IMR-90 (cell line): ENCODE data around the gene CDHR4. TPM values are rescaled to one million over a fixed set of nuclear protein-coding genes. Genes with fewer than 3 reads are reported as not detected.

Source experiments
- ATAC-seq: fragments of 200-7000 bp; cut with Tn5 transposase; 2 replicates; pipeline ENCODE4 v1.9.1; 2020; ENCODE audit warnings: low read depth, mild to moderate bottlenecking, moderate library complexity
- BruUV-seq: library from RNA; stranded (reverse); fragments of 400-500 nt; replicated peaks from 2 replicates; lab custom pipeline; 2021; lab: Mats Ljungman, UMichigan
- CTCF ChIA-PET: fragments of 300-600 bp; formaldehyde crosslinking; extraction: SDS; loops from one replicate; lab custom pipeline; 2021; ENCODE audit warnings: antibody characterized with exemption; lab: Yijun Ruan, JAX
- POLR2A ChIA-PET: fragments of 300-600 bp; sonication (Branson Sonifier 250); formaldehyde crosslinking; loops from one replicate; lab custom pipeline; 2022; ENCODE audit warnings: antibody characterized with exemption; ENCODE audit not compliant: unreplicated experiment; lab: Charles Lee
- DNase-seq: peaks from one replicate; pipeline ENCODE4 v3.0.0; 2013
- H2AFZ ChIP-seq: replicated peaks from 2 replicates; pipeline ENCODE3; 2013; ENCODE audit warnings: low read length, mild to moderate bottlenecking; ENCODE audit not compliant: poor library complexity
- H2AK5ac ChIP-seq: 2 replicates; pipeline ENCODE4 v1.6.1; 2013; ENCODE audit warnings: low read depth, low read length, inconsistent platforms
- H2AK9ac ChIP-seq: replicated peaks from 2 replicates; pipeline ENCODE3; 2013; ENCODE audit warnings: mild to moderate bottlenecking, low read depth, low read length, moderate library complexity; ENCODE audit not compliant: poor library complexity
- H2BK120ac ChIP-seq: 2 replicates; pipeline ENCODE4 v1.6.1; 2013; ENCODE audit warnings: low read depth, low read length, inconsistent platforms
- H2BK15ac ChIP-seq: 3 replicates; pipeline ENCODE4 v1.6.1; 2013; ENCODE audit warnings: low read depth, low read length, inconsistent platforms
- H2BK20ac ChIP-seq: 2 replicates; pipeline ENCODE4 v1.6.1; 2013; ENCODE audit warnings: low read depth, mild to moderate bottlenecking, inconsistent platforms, low read length, moderate library complexity
- H2BK5ac ChIP-seq: 2 replicates; pipeline ENCODE4 v1.6.1; 2013; ENCODE audit warnings: mild to moderate bottlenecking, low read depth, low read length, inconsistent platforms; ENCODE audit not compliant: poor library complexity, severe bottlenecking
- H3K14ac ChIP-seq: replicated peaks from 2 replicates; pipeline ENCODE4 v1.6.1; 2013; ENCODE audit warnings: low read depth, low read length, inconsistent platforms
- H3K18ac ChIP-seq: 2 replicates; pipeline ENCODE4 v1.6.1; 2013; ENCODE audit warnings: low read depth, low read length, control low read depth
- H3K23ac ChIP-seq: 2 replicates; pipeline ENCODE4 v1.6.1; 2013; ENCODE audit warnings: low read depth, low read length, inconsistent platforms
- H3K27ac ChIP-seq: 2 replicates; pipeline ENCODE4 v1.5.1; 2013; ENCODE audit warnings: mild to moderate bottlenecking, control low read depth, low read length; ENCODE audit not compliant: insufficient read depth
- H3K27me3 ChIP-seq: 2 replicates; pipeline ENCODE4 v1.6.1; 2013; ENCODE audit warnings: low read length; ENCODE audit not compliant: control insufficient read depth, insufficient read depth
- H3K36me3 ChIP-seq: 2 replicates; pipeline ENCODE4 v1.6.1; 2013; ENCODE audit warnings: low read length, mixed read lengths; ENCODE audit not compliant: control insufficient read depth, insufficient read depth
- H3K4ac ChIP-seq: 2 replicates; pipeline ENCODE4 v1.6.1; 2013; ENCODE audit warnings: low read depth, low read length, inconsistent platforms
- H3K4me1 ChIP-seq: 2 replicates; pipeline ENCODE4 v1.6.1; 2013; ENCODE audit warnings: low read length, mixed read lengths; ENCODE audit not compliant: control insufficient read depth, insufficient read depth
- H3K4me2 ChIP-seq: 2 replicates; pipeline ENCODE4 v1.6.1; 2013; ENCODE audit warnings: low read depth, mild to moderate bottlenecking, control low read depth, low read length, moderate library complexity
- H3K4me3 ChIP-seq: 2 replicates; pipeline ENCODE4 v1.5.1; 2013; ENCODE audit warnings: low read depth, mild to moderate bottlenecking, control low read depth, low read length, moderate library complexity; ENCODE audit not compliant: insufficient read depth
- H3K56ac ChIP-seq: 2 replicates; pipeline ENCODE4 v1.6.1; 2013; ENCODE audit warnings: low read length, inconsistent platforms; ENCODE audit not compliant: insufficient read depth; ENCODE audit errors: extremely low read depth
- H3K79me1 ChIP-seq, 2 experiments: 2 replicates each; pipeline ENCODE4 v1.6.1; 2013; ENCODE audit warnings: low read length in 2 of 2, inconsistent platforms in 1 of 2, low read depth in 1 of 2
- H3K9ac ChIP-seq: 2 replicates; pipeline ENCODE4 v1.6.1; 2013; ENCODE audit warnings: low read depth, low read length, control low read depth
- H3K9me1 ChIP-seq: 2 replicates; pipeline ENCODE4 v1.6.1; 2013; ENCODE audit warnings: low read length, inconsistent platforms; ENCODE audit not compliant: insufficient read depth
- H3K9me3 ChIP-seq: 2 replicates; pipeline ENCODE4 v1.6.1; 2013; ENCODE audit warnings: low read length; ENCODE audit not compliant: control insufficient read depth, insufficient read depth
- H4K20me1 ChIP-seq: 2 replicates; pipeline ENCODE4 v1.6.1; 2013; ENCODE audit warnings: low read length, inconsistent platforms; ENCODE audit not compliant: insufficient read depth
- H4K5ac ChIP-seq: 2 replicates; pipeline ENCODE4 v1.6.1; 2013; ENCODE audit warnings: mild to moderate bottlenecking, low read depth, low read length, control low read depth
- H4K8ac ChIP-seq, 2 experiments: 2 replicates each; pipeline ENCODE4 v1.6.1; 2013; ENCODE audit warnings: low read depth in 2 of 2, low read length in 2 of 2, control low read depth in 1 of 2, inconsistent platforms in 1 of 2
- H4K91ac ChIP-seq: 2 replicates; pipeline ENCODE4 v1.6.1; 2013; ENCODE audit warnings: low read depth, low read length, inconsistent platforms; ENCODE audit not compliant: insufficient read depth
- CEBPB ChIP-seq: IDR thresholded peaks from 2 replicates; pipeline ENCODE4 v1.6.1; 2012; ENCODE audit warnings: low read depth, low read length, improper control_type of control experiment
- CHD1 ChIP-seq: IDR thresholded peaks from 2 replicates; pipeline ENCODE4 v1.6.1; 2012; ENCODE audit warnings: low read depth, low read length, improper control_type of control experiment
- FOS ChIP-seq: fragments of 150-350 bp; IDR thresholded peaks from 2 replicates; pipeline ENCODE4 v1.6.1; 2016; ENCODE audit warnings: low read depth, low read length
- MAZ ChIP-seq: IDR thresholded peaks from 2 replicates; pipeline ENCODE4 v1.6.1; 2012; ENCODE audit warnings: low read depth, mild to moderate bottlenecking, low read length, improper control_type of control experiment, moderate library complexity, borderline replicate concordance
- NFE2L2 ChIP-seq: fragments of 150-350 bp; IDR thresholded peaks from 2 replicates; pipeline ENCODE4 v1.6.1; 2016; ENCODE audit warnings: low read depth, mild to moderate bottlenecking, low read length
- RCOR1 ChIP-seq: IDR thresholded peaks from 2 replicates; pipeline ENCODE4 v1.6.1; 2012; ENCODE audit warnings: mild to moderate bottlenecking, low read length, improper control_type of control experiment; ENCODE audit not compliant: insufficient replicate concordance
- WGBS, 2 experiments: methylation state at CpG; one replicate each; pipeline versions ENCODE4 v1.1.5 to v1.1.7; 2013; ENCODE audit warnings: missing lambda C conversion rate in 2 of 2; ENCODE audit not compliant: insufficient read length in 1 of 2; ENCODE audit errors: extremely low coverage in 2 of 2; 5-methylcytosine and 5-hydroxymethylcytosine counted together
- dilution Hi-C: fragments of 300-500 bp; cut with HindIII; formaldehyde crosslinking; loops from one replicate; pipeline ENCODE4 v1.14.3; 2018; ENCODE audit warnings: low sequenced_read_pairs; ENCODE audit not compliant: unreplicated experiment
- in situ Hi-C: fragments of 300-500 bp; cut with MboI; formaldehyde crosslinking; loops from 3 replicates; pipeline ENCODE4 v1.14.3; 2019; ENCODE audit warnings: low sequenced_read_pairs, inconsistent platforms, mixed read lengths
- intact Hi-C: fragments of 100-400 bp; cut with micrococcal nuclease; formaldehyde crosslinking; loops from 2 replicates; pipeline ENCODE4 v1.10.0; 2022
- polyA plus RNA-seq, 3 experiments: library from polyadenylated mRNA; depleted of rRNA; stranded (reverse); fragments of >200 nt; gene quantifications; 2 replicates each; pipeline ENCODE4 v1.2.3, GENCODE V29; 2012; ENCODE audit warnings: low replicate concordance in 1 of 3
- total RNA-seq: library from RNA; depleted of rRNA; stranded (reverse); fragments of >200 nt; gene quantifications from 2 replicates; pipeline ENCODE4 v1.2.3, GENCODE V29; 2012
- TF ChIP-seq, protein P1 (sequence below): fragments of 150-350 bp; IDR thresholded peaks from 2 replicates; pipeline ENCODE4 v1.6.1; 2017; ENCODE audit warnings: mild to moderate bottlenecking, antibody characterized with exemption, low read length, low read depth
- TF ChIP-seq, protein P2 (sequence below): fragments of 150-350 bp; IDR thresholded peaks from 2 replicates; pipeline ENCODE4 v1.6.1; 2016; ENCODE audit warnings: low read depth, mild to moderate bottlenecking, low read length, moderate library complexity, borderline replicate concordance

Gene CDHR4
- total and polyA plus RNA-seq, 2 of the 4 experiments (the other 2 are of a cell fraction), result not detected

DNA sequence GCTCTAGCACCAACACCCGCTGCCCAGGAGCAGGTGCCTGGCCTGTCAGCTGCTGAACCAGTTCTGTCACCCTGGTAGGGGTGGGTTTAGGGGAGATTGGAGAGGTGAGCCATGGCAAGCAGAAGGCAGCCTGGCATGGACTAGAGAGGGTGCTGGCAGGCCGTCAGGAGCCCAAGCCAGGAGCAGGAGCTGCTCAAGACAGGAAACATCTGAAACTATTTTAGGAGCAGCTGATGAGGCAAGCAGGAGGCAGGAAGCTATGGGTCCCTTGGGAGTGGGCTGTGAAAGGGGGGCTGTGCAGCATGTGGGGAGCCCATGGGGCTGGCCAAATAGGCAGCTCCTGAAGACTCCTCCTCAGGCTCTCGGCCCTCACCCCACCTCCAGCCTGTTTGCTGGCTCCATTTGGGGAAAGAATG, 5.7 kb upstream of the CDHR4 start:
- Histone ChIP-seq H3K18ac (no peak overlapping the region; the same call in 1 of the 2 replicates), H3K9ac (no peak overlapping the region), H3K23ac (no peak overlapping the region), H3K4ac (peak overlapping the region; percentile 48; the same call in 1 of the 2 replicates), H3K79me1 (peaks cover 0 to 9% of the 10 kb centered on the region in 2 experiments; a peak in 1 of 4 replicates), H2AK9ac (peak overlapping the region; percentile 75), H3K14ac (no peak overlapping the region), H2AK5ac (peak overlapping the region; percentile 51), H3K27me3 (no peaks in the 10 kb centered on the region), H3K4me2 (no peak overlapping the region; the same call in 1 of the 2 replicates), H3K4me3 (no peak overlapping the region), H2BK20ac (no peak overlapping the region), H4K91ac (no peak overlapping the region; the same call in 1 of the 2 replicates), H3K36me3 (peaks cover 15% of the 10 kb centered on the region), H3K9me3 (no peaks in the 10 kb centered on the region), H2BK5ac (no peak overlapping the region), H3K56ac (no peak overlapping the region), H2AFZ (no peak overlapping the region), H2BK120ac (no peak overlapping the region), H4K20me1 (no peaks in the 10 kb centered on the region), H3K27ac (peak overlapping the region; percentile 36; the same call in 1 of the 2 replicates), H2BK15ac (no peak overlapping the region), H4K8ac (no peak overlapping the region), H4K5ac (0 out of 2 replicates have a peak overlapping the region, but pooled peaks have one; percentile 9), H3K4me1 (peaks cover 32% of the 10 kb centered on the region), H3K9me1 (peaks cover 7% of the 10 kb centered on the region; the same call in 1 of the 2 replicates)
- DNase-seq (peak; percentile 56), ATAC-seq (0 out of 2 replicates have a peak, but pooled peaks have one; percentile 0)
- dilution Hi-C loops (no loop called here), in situ Hi-C loops (no loop called here), intact Hi-C loops (no loop called here)
- no TSS peak for BruUV-seq
- TF ChIP-seq, protein P1, sequence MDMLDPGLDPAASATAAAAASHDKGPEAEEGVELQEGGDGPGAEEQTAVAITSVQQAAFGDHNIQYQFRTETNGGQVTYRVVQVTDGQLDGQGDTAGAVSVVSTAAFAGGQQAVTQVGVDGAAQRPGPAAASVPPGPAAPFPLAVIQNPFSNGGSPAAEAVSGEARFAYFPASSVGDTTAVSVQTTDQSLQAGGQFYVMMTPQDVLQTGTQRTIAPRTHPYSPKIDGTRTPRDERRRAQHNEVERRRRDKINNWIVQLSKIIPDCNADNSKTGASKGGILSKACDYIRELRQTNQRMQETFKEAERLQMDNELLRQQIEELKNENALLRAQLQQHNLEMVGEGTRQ, result no peak
- TF ChIP-seq CEBPB, result no peak
- TF ChIP-seq, protein P2, sequence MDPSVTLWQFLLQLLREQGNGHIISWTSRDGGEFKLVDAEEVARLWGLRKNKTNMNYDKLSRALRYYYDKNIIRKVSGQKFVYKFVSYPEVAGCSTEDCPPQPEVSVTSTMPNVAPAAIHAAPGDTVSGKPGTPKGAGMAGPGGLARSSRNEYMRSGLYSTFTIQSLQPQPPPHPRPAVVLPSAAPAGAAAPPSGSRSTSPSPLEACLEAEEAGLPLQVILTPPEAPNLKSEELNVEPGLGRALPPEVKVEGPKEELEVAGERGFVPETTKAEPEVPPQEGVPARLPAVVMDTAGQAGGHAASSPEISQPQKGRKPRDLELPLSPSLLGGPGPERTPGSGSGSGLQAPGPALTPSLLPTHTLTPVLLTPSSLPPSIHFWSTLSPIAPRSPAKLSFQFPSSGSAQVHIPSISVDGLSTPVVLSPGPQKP, result no peak
- TF ChIP-seq MAZ, result no peak
- no peak for TF ChIP-seq RCOR1
- TF ChIP-seq FOS, result no peak
- TF ChIP-seq NFE2L2, result no peak
- no peak for TF ChIP-seq CHD1
- ChIA-PET POLR2A (interaction anchor here (0.8 kb wide), 1 partner anchor 33 kb away, joined by 3 read pairs; no protein-coding TSS in a partner anchor), CTCF (interaction anchor here (4.6 kb wide), 1 partner anchor 35 kb away, joined by 33 read pairs; no protein-coding TSS in a partner anchor)
- WGBS, 2 experiments, result no CpG with 5 or more reads among the region's 3 CpGs
